GM18870 (cell line): ENCODE results near the gene MCUR1.

Source experiments
- ATAC-seq: cut with Tn5 transposase; IDR thresholded peaks from one replicate; pipeline ENCODE4 v1.9.1; 2021; ENCODE audit warnings: moderate library complexity; ENCODE audit not compliant: unreplicated experiment

The MCUR1 gene

GRCh38 chr6:13742961-13743735, 71.2 kb downstream of the MCUR1 start:
- ATAC-seq: no peak

GRCh38 chr6:13741365-13741764, 73.0 kb downstream of the MCUR1 start:
- ATAC-seq: no peak
